Measurements from ENCODE around the gene CTXND2. TPM values are rescaled to one million over a fixed set of nuclear protein-coding genes. Genes with fewer than 3 reads are reported as not detected.
A peak's percentile ranks its signal among the peaks of the same experiment; 100 is the strongest.
"Not testable (repeated sequence)": the region's sequence is repeated elsewhere in the genome, so short reads cannot be mapped to it uniquely, and the experiment has no call there.

Gene CTXND2
- polyA plus RNA-seq (2012; ENCODE audit: insufficient read depth, insufficient read length), result not detected

DNA sequence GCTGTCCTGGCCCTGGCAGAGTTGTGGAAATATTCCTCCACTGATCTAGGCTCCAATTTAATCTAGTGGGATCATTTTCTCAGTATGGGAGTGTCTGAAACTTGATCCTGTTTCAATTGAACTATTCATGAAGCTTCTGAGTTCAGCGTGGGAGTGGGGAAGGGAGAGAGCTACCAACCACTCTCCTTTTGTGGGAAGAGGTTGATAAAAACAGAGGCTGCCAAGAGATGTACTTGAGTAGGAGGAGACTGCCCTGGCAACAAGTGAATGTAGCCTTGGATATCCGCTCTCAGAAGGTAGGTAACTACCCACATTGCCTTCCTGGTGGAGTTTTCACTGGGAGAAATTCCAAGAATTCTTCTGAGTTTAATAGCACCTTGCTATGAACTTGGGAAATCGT, at the start of gene CTXND2:
Gene CTXND2, plus strand, starts transcription at position 119 of the 400 bp plus-strand sequence. CDS start 25,179 bp downstream, outside the sequence.
- DNase-seq (ENCODE audit: low read depth, low spot score), result no peak
- no peak within 1 kb of the TSS for H3K4me3 ChIP-seq (ENCODE audit: low read length)

DNA sequence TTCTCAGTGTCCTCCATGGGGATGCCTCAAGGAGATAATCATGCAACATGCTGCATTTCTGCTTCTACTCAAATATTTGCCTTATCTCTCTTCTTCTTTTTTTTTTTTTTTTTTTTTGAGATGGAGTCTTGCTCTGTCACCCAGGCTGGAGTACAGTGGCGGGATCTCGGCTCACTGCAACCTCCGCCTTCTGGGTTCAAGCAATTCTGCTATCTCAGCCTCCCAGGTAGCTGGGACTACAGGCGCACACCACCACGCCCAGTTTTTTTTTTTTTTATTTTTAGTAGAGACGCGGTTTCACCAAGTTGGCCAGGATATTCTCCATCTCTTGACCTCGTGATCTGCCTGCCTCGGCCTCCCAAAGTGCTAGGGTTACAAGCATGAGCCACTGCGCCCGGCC, 46.1 kb upstream of the CTXND2 start:
- DNase-seq (ENCODE audit: low read depth, low spot score); H3K4me3 ChIP-seq (ENCODE audit: low read length): not testable (repeated sequence)

DNA sequence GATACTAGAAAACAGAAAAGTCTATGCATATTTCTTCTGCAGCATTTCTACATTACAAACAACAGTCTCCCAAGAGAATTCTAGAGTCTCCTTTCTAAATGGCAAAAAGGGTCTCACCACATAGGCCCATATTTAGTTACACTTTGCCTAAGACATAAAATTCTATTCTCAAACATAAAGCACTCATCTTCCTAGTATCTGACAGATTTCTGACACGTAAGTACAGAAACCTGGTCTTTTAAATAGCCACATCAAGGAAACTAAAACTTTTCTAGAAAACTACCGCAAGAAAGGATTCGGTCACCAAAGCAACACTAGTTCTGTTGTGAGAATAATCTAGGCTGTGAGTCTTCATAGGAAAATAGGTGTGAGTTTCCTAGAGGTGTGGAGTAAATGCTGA, 45.3 kb upstream of the CTXND2 start:
- DNase-seq (ENCODE audit: low read depth, low spot score), result peak; percentile 17
- H3K4me3 ChIP-seq (ENCODE audit: low read length), result no peak overlapping the region

DNA sequence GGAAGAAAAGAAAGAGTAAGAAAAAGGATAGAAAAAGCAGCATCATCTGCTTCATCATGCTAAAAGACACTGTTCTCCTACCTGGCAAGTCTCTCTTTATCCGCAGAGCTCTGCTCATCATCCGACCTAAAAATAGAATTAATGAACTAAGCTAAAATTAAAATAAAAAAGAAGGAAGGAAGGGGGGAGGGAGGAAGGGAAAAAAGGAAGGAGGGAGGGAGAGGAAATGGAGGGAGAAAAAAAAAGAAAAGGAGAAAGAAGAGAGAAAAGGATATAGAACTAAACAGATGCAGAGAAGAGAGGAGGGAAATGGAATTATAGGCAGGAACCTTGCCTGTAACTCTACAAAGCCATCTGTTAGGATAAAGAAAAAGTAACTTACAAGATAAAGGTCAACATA, 44.6 kb upstream of the CTXND2 start:
- H3K4me3 ChIP-seq (ENCODE audit: low read length), result no peak overlapping the region
- no peak for DNase-seq (ENCODE audit: low read depth, low spot score)

DNA sequence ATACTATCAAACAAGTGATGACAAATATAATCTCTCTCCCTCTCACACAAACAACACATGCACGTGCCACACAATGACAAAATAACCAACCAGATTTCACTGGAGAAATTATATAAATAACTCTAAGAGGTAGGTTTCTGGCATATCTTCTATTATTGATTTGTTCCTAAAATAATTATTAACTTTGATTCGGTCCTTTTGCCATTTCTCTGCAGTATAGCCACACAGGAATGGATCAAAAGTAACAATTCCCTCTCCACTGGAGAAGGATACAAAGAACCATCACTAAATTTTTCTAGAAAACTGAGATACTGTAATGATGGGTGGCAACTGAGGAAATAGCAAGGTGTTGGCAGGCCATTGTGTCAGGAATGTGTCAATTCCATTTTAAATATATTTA, 44.0 kb upstream of the CTXND2 start:
- DNase-seq (ENCODE audit: low read depth, low spot score), result no peak
- H3K4me3 ChIP-seq (ENCODE audit: low read length), result no peak overlapping the region

DNA sequence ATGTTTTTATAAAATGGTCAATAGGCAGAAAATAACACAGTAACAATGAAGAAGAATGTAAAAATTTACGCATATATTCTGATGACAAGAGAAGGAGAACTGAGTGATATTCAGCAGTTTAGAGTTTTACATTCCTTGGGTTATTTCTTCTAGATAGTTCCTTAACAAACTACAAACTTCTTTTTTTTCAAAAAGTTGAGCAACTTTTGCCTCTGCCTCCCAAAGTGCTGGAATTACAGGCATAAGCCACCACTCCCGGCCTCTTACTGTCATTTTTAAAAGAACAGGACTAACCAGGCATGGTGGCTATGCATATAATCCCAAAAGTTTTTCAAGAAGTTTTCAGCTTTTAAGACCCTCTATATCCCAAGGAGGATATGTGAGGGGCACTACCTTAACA, 43.5 kb upstream of the CTXND2 start:
- DNase-seq (ENCODE audit: low read depth, low spot score), result no peak
- H3K4me3 ChIP-seq (ENCODE audit: low read length), result no peak overlapping the region

DNA sequence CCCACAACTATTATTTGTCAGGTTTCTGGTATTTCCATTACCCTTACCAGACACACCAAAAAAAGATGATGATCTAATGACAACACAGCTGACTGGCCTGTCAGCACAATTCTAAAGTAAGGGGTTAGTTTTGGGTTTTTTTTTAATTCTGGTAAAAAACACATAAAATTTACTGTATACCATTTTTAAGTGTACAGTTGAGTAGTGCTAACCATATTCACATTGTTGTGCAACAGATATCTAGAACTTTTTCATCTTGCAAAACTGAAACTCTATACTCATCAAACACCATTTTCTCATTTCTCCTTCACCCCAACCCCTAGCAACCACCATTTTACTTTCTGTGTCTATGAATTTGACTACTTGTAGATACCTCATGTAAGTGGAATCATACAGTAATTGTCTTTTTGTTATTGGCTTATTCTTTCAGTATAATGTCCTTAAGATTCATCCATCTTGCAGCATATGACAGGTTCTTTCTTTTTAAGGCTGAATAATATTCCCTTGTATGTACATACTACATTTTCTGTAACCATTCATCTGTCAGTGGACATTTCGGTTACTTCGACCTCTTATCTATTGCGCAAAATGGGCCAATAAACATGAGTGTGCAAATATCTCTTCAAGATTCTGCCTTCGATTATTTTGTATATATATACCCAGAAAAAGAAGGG, 40.3 kb upstream of the CTXND2 start:
- no peak overlapping the region for H3K4me3 ChIP-seq (ENCODE audit: low read length)
- no peak for DNase-seq (ENCODE audit: low read depth, low spot score)

DNA sequence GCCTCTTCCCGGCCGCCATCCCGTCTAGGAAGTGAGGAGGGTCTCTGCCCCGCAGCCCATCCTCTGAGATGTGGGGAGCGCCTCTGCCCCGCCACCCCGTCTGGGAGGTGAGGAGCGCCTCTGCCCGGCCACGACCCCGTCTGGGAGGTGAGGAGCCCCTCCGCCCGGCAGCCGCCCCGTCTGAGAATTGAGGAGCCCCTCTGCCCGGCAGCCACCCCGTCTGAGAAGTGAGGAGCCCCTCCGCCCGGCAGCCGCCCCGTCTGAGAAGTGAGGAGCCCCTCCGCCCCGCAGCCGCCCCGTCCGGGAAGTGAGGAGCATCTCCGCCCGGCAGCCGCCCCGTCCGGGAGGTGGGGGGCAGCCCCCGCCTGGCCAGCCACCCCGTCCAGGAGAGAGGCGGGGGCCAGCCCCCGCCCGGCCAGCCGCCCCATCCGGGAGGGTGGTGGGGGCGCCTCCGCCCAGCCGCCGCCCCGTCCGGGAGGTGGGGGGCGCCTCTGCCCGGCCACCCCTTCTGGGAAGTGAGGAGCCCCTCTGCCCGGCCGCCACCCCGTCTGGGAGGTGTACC, 36.1 kb upstream of the CTXND2 start:
- not testable (repeated sequence) for H3K4me3 ChIP-seq (ENCODE audit: low read length); DNase-seq (ENCODE audit: low read depth, low spot score)

DNA sequence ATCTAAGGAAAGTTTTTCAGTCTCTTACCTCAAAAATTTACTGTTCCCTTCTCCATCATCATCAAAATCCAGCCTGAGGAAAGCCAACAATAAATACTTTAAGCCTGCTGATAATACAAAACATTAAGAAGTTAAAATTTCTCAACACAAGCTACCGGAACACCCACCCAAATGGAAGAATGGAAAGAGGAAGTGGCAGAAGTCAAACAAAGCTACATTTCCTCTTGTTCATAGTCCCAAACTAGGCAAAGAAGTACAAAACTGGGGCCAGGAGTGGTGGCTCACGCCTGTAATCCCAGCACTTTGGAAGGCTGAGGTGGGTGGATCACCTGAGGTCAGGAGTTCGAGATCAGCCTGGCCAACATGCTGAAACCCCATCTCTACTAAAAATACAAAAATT, 34.2 kb upstream of the CTXND2 start:
- not testable (repeated sequence) for DNase-seq (ENCODE audit: low read depth, low spot score); H3K4me3 ChIP-seq (ENCODE audit: low read length)

DNA sequence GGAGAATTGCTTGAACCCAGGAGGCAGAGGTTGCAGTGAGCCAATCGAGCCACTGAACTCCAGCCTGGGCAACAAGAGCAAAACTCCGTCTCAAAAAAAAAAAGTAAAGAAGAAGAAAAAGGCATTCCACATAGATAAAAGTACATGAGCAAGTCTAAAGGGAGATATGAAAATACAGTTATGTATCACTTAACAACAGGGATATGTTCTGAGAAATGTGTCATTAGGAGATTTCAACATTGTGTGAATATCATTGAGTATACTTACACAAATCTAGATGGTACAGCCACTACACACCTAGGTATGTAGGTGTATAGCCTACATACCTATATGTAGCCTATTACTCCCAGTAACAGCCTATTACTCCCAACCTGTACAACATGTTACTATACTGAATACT, 23.2 kb upstream of the CTXND2 start:
- DNase-seq (ENCODE audit: low read depth, low spot score), result no peak

DNA sequence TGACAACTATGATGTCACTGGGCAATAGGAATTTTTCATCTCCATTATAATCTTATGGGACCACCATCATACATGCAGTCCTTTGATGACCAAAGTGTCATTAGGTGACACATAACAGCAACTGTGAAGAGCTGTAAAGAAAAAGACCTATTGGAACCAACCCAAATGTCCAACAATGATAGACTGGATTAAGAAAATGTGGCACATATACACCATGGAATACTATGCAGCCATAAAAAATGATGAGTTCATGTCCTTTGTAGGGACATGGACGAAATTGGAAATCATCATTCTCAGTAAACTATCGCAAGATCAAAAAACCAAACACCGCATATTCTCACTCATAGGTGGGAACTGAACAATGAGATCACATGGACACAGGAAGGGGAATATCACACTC, 22.7 kb upstream of the CTXND2 start:
- not testable (repeated sequence) for H3K4me3 ChIP-seq (ENCODE audit: low read length); DNase-seq (ENCODE audit: low read depth, low spot score)

More for the DNA sequence above, 23.2 kb upstream of the CTXND2 start:
- H3K4me3 ChIP-seq (ENCODE audit: low read length), result no peak overlapping the region

DNA sequence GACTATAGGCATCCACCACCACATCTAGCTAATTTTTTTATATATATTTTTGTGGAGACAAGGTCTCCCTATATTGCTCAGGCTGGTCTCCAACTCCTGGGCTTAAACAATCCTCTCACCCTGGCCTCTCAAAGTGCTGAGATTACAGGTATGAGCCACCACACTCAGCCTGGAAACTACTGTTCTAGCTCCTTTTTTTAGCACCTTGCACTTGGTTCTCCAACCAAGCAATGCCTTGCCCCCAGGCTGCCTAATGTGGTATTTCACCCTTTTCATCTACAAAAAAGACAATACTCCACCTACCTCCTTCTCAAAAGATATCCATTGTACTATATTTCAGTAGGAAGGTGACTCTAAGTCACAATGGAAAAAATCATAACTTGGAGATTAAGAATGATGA, 17.3 kb upstream of the CTXND2 start:
- DNase-seq (ENCODE audit: low read depth, low spot score), result peak; percentile 23
- H3K4me3 ChIP-seq (ENCODE audit: low read length), result no peak overlapping the region

DNA sequence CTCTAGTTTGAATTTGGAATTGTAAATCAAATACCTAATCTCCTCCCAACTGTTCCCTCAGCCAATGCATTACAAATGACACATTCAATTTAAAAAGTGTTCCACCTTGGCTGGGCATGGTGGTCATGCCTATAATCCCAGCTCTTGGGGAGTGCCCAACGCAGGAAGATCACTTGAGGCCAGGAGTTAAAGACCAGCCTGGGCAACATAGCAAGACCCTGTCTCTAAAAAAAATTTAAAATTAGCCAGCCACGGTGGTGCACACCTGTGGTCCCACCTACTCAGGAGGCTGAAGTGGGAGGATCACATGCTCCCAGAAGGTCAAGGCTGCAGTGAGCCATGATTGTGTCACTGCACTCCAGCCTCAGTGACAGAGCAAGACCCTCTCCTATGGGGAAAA, 14.4 kb upstream of the CTXND2 start:
- no peak for DNase-seq (ENCODE audit: low read depth, low spot score)
- H3K4me3 ChIP-seq (ENCODE audit: low read length), result no peak overlapping the region

DNA sequence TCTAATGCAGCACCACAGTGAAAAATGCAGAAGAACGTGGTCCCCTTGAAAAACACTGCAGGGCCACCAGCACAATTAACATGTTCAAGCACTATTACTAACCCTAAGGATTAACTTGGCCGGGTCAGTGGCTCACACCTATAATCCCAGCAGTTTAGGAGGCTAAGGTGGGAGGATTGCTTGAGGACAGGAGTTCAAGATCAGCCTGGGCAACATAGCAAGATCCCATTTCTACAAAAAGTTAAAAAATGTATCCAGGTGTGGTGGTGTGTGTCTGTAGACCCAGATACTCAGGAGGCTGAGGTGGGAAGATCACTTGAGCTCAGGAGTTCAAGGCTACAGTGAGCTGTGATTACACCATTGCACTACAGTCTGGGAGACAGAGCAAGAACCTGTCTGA, 13.4 kb upstream of the CTXND2 start:
- H3K4me3 ChIP-seq (ENCODE audit: low read length), result no peak overlapping the region
- no peak for DNase-seq (ENCODE audit: low read depth, low spot score)

DNA sequence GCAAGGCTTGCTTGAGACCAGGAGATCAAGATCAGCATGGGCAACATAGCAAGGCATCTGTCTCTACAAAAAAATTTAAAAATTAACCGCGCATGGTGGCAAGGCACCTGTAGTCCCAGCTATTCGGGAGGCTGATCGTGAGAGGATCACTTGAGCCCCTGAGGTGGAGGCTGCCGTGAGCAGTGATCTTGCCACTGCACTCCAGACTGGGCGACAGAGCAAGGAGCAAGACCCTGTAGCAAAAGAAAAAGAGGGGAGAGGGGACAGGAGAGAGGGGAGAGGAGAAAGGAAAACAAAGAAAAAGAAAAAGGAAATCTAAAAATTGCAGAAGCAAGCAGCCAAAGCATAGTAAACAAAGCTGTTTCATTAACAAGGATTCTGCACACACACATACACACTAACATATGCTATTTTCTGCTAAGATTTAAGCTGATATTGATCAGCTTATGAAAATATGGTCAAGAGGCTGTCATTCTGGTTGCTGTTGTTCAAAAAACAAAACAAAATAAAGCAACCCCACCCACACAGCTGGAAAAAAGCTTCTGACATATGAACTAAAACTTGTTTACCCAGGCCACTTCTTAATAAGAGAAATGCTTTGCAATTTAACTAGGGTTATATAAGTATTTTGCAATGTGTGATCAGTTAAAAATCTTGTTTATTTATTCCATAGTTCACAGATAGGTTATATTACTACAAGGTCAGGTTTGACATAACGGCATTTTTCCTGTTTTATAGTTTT, 12.3 kb upstream of the CTXND2 start:
- H3K4me3 ChIP-seq (ENCODE audit: low read length), result no peak overlapping the region
- DNase-seq (ENCODE audit: low read depth, low spot score), result no peak

DNA sequence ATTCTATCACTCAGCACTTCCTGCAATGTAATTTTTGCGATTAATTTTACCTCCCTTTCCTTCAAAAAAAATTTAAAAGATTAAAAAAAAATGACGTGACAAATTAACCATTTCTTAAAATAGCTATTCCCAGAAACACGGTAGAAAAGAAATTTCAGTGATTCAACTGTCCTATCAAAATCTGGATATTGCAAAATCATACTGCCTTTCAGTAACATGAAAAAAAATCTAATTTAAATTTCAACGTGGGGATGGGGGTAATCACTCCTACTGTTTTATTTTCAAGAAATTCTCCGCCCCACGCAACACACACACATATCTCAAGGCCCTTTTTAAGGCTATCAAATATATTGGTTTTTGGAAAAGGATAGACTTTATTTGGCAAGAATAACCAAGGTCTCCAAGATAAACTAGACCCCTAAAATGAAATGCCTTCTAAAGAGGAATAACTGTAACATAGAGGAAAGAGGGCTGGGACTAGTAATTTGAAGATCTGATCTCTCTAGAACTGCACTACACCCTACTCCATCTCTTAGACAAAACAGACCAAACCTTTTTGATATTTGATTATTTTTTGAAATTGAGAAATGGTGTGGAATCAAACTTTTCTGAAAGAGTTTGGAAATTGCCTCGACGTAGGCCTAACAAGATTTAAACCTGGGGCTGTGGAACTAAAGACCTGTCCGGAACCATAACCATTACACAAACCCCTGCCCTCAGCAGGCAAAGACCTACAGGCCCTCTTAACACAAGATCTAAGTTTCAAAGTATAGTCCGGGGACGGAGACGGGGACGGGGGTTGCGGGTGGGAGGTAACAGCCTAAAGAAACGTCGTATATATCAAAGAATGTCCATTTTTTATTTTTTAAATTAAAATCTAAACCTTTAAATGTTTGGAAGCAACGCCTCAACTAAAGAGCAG, 11.5 kb upstream of the CTXND2 start:
- no peak for DNase-seq (ENCODE audit: low read depth, low spot score)
- peak overlapping the region; percentile 80 for H3K4me3 ChIP-seq (ENCODE audit: low read length)

DNA sequence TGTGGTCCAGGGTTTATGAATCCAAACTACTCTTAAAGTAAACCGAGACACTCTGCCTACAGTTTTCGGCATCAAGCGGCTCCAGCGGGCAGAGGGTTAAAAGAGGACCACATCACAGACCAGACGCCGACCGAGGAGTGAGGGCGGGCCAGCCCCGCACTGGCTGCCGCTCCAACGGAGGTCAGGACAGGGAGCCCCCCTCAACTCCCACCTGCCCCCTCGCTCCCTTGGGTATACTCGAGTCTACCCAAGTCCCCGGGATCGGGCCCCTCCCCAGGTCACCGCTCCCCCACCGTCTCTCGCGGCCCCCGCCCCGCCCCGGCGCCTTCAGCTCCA, 10.8 kb upstream of the CTXND2 start:
- DNase-seq (ENCODE audit: low read depth, low spot score), result peak; percentile 39
- H3K4me3 ChIP-seq (ENCODE audit: low read length), result peak overlapping the region; percentile 80

DNA sequence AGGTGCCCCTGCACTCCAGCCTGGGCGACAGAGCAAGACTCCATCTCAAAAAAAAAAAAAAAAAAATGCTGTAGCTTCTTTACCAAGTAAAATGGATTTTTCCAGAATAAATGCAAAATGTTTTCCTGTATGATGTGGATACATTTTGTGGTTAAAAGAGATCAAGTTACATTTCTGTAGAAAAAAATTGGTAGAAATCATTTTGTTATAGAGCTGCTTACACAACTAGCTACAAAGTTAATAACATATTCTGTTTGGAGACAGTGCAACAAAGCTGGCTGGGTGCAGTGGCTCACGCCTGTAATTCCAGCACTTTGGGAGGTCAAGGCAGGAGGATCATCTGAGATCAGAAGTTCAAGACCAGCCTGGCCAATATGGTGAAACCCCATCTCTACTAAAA, 8.0 kb upstream of the CTXND2 start:
- not testable (repeated sequence) for H3K4me3 ChIP-seq (ENCODE audit: low read length); DNase-seq (ENCODE audit: low read depth, low spot score)

DNA sequence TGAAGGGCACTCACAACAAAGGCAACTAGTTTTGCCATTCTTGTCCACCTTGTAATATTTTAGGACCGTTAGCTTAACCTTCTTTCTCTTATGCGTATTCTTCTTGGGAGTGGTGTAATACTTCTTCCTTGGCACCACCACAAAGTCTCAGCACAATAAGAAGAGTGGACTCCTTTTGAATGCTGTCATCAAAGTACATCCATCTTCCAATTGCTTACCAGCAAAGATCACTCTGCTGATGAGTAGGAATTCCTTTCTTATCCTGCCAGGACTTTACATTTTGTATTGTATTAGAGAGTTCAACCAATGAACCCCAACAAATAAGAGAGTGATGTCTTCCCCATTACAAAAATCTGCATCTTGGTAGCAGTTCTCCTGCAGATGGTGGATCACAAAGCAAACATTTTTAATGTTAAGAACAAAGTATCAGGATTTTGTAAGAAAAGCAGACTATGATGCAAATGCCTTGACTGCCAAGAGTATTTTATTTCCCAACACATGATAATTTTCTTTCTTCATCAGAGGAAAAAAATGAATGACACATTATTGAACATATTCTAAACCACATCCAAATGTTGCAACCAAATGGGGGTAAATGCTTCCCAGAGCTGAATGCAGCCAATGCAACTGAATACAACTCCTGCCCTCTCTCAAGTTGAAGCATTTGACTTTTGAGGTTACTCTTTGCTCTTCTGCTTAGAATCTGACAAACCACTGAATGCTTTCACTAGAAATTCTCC, 5.4 kb upstream of the CTXND2 start:
- no peak overlapping the region for H3K4me3 ChIP-seq (ENCODE audit: low read length)
- DNase-seq (ENCODE audit: low read depth, low spot score), result no peak

Measured in Jurkat, Clone E6-1 (cell line).